Keratinocyte (primary cell): Measurements from ENCODE around the gene LRP1B. TPM values are rescaled to one million over a fixed set of nuclear protein-coding genes. Genes with fewer than 3 reads are reported as not detected.

Source experiments
- DNase-seq: peaks from one replicate; pipeline ENCODE4 v3.0.0-alpha.2; 2011; ENCODE audit warnings: low read depth, missing footprints, low spot score
- FAIRE-seq: peaks from 2 replicates; lab custom pipeline; 2011; peaks lifted over from hg19 to GRCh38; lab: Jason Lieb, UNC
- H2AFZ ChIP-seq: 2 replicates; pipeline ENCODE4 v1.6.0; 2012; ENCODE audit warnings: low read length, control low read depth, inconsistent platforms; ENCODE audit not compliant: control insufficient read depth
- H3K27ac ChIP-seq: 2 replicates; pipeline ENCODE4 v1.5.1; 2011; ENCODE audit warnings: low read length; ENCODE audit not compliant: control insufficient read depth, insufficient read depth
- H3K27me3 ChIP-seq: 3 replicates; pipeline ENCODE4 v1.6.0; 2011; ENCODE audit warnings: low read length; ENCODE audit not compliant: control insufficient read depth, insufficient read depth; ENCODE audit errors: extremely low read depth
- H3K36me3 ChIP-seq, 2 experiments: 2 replicates in 1 of 2; 3 replicates in 1 of 2; pipeline ENCODE4 v1.5.1; 2011; ENCODE audit warnings: low read length in 2 of 2, mild to moderate bottlenecking in 1 of 2; ENCODE audit not compliant: control insufficient read depth in 2 of 2, insufficient read depth in 2 of 2; ENCODE audit errors: extremely low read depth in 1 of 2
- H3K4me1 ChIP-seq: 3 replicates; pipeline ENCODE4 v1.5.1; 2011; ENCODE audit warnings: low read length; ENCODE audit not compliant: control insufficient read depth, insufficient read depth; ENCODE audit errors: extremely low read depth
- H3K4me2 ChIP-seq: 3 replicates; pipeline ENCODE4 v1.6.0; 2011; ENCODE audit warnings: low read depth, low read length; ENCODE audit not compliant: control insufficient read depth, insufficient read depth; ENCODE audit errors: extremely low read depth
- H3K4me3 ChIP-seq, 3 experiments: fragments of 200-600 bp in 1 of 3; sonication (generic) in 1 of 3; 2 replicates in 2 of 3; 3 replicates in 1 of 3; pipeline ENCODE4 v1.5.1; 2011 to 2016; ENCODE audit warnings: low read length in 3 of 3, mild to moderate bottlenecking in 3 of 3, control low read depth in 2 of 3, inconsistent platforms in 1 of 3, low read depth in 1 of 3, mixed read lengths in 1 of 3, mixed run types in 1 of 3, moderate library complexity in 1 of 3; ENCODE audit not compliant: control insufficient read depth in 2 of 3, insufficient read depth in 2 of 3; ENCODE audit errors: extremely low read depth in 1 of 3
- H3K79me2 ChIP-seq: 2 replicates; pipeline ENCODE4 v1.6.0; 2012; ENCODE audit warnings: low read length; ENCODE audit not compliant: control insufficient read depth, insufficient read depth
- H3K9ac ChIP-seq: 3 replicates; pipeline ENCODE4 v1.6.0; 2011; ENCODE audit warnings: low read length; ENCODE audit not compliant: control insufficient read depth, insufficient read depth; ENCODE audit errors: extremely low read depth
- H3K9me1 ChIP-seq: 3 replicates; pipeline ENCODE4 v1.6.0; 2011; ENCODE audit warnings: low read length; ENCODE audit not compliant: control insufficient read depth, insufficient read depth; ENCODE audit errors: extremely low read depth
- H3K9me3 ChIP-seq: 2 replicates; pipeline ENCODE4 v1.5.1; 2012; ENCODE audit warnings: low read depth, low read length; ENCODE audit not compliant: control insufficient read depth
- H4K20me1 ChIP-seq: 3 replicates; pipeline ENCODE4 v1.6.0; 2011; ENCODE audit warnings: low read length; ENCODE audit not compliant: control insufficient read depth, insufficient read depth; ENCODE audit errors: extremely low read depth
- CTCF ChIP-seq, 3 experiments: IDR thresholded peaks in 1 of 3; conservative IDR thresholded peaks in 1 of 3; optimal IDR thresholded peaks in 1 of 3; 2 replicates in 2 of 3; 3 replicates in 1 of 3; pipeline versions ENCODE3 to v1.5.1; 2011; ENCODE audit warnings: low read length in 3 of 3, mild to moderate bottlenecking in 3 of 3, moderate library complexity in 2 of 3, control low read depth in 1 of 3, inconsistent platforms in 1 of 3; ENCODE audit not compliant: insufficient read depth in 2 of 3; ENCODE audit errors: extremely low read depth in 1 of 3
- EZH2 ChIP-seq: IDR thresholded peaks from one replicate; pipeline ENCODE4 v1.6.1; 2012; ENCODE audit warnings: inconsistent platforms, mild to moderate bottlenecking, low read length, moderate library complexity
- dilution Hi-C: fragments of 300-500 bp; cut with MboI; formaldehyde crosslinking; loops from one replicate; pipeline ENCODE4 v1.7.0; 2020; ENCODE audit warnings: low sequenced_read_pairs; ENCODE audit not compliant: extremely low pct_ligation_motif_present
- polyA plus RNA-seq, 5 experiments: library from polyadenylated mRNA; depleted of rRNA in 3 of 5; stranded (reverse) in 3 of 5; stranded (forward) in 1 of 5; unstranded in 1 of 5; fragments of >200 nt; gene quantifications; 1 replicate in 1 of 5; 2 replicates in 3 of 5; 3 replicates in 1 of 5; pipeline versions ENCODE4 v1.2.1 to v1.2.3, GENCODE V29; 2011 to 2012; ENCODE audit warnings: missing spikeins in 2 of 5, low read depth in 1 of 5, low replicate concordance in 1 of 5

LRP1B gene
- polyA plus RNA-seq, 1 donor (not counting 4 experiments of a cell fraction or from before 2014, with no cell fraction given) = not detected

GRCh38 chr2:140308706-140309105 is 1822.1 kb downstream of the LRP1B start:
- Histone ChIP-seq H3K4me1 (no peaks in the 10 kb centered on the region), H2AFZ (no peak overlapping the region), H3K4me3 (no peak overlapping the region), H3K36me3 (no peaks in the 10 kb centered on the region), H3K79me2 (no peaks in the 10 kb centered on the region), H3K9me3 (no peaks in the 10 kb centered on the region), H4K20me1 (no peaks in the 10 kb centered on the region), H3K27ac (no peak overlapping the region), H3K4me2 (no peak overlapping the region), H3K9ac (no peak overlapping the region), H3K9me1 (no peaks in the 10 kb centered on the region), H3K27me3 (no peaks in the 10 kb centered on the region)
- no peak for TF ChIP-seq CTCF (optimal IDR thresholded peaks at IDR 0.05 in 1 of 3, IDR thresholded peaks at IDR 0.05 in 1 of 3, conservative IDR thresholded peaks at IDR 0.05 in 1 of 3; ENCODE audit: extremely low read depth in 1 of 3, insufficient read depth in 2 of 3, low read length in 3 of 3)
- no peak for TF ChIP-seq EZH2
- DNase-seq = no peak
- dilution Hi-C loops = no loop called here
- no peak for FAIRE-seq

- no peak for FAIRE-seq
- Histone ChIP-seq H3K9me3 (no peaks in the 10 kb centered on the region), H3K9ac (no peak overlapping the region), H3K27ac (no peak overlapping the region), H3K4me1 (no peaks in the 10 kb centered on the region), H3K36me3 (no peaks in the 10 kb centered on the region), H3K79me2 (no peaks in the 10 kb centered on the region), H3K27me3 (no peaks in the 10 kb centered on the region), H2AFZ (no peak overlapping the region), H3K4me2 (no peak overlapping the region), H4K20me1 (no peaks in the 10 kb centered on the region), H3K9me1 (no peaks in the 10 kb centered on the region), H3K4me3 (no peak overlapping the region)
- TF ChIP-seq CTCF (optimal IDR thresholded peaks at IDR 0.05 in 1 of 3, IDR thresholded peaks at IDR 0.05 in 1 of 3, conservative IDR thresholded peaks at IDR 0.05 in 1 of 3; ENCODE audit: extremely low read depth in 1 of 3, insufficient read depth in 2 of 3, low read length in 3 of 3) (no peak), EZH2 (no peak)
- DNase-seq = no peak
- dilution Hi-C loops = no loop called here
Measured at GRCh38 chr2:140307532-140307931, 1823.3 kb downstream of the LRP1B start.
